RCC 7860 (cell line): Measurements from ENCODE around the gene TWIST2.

Source experiments
- DNase-seq: peaks from one replicate; pipeline ENCODE4 v3.0.0-alpha.2; 2015; ENCODE audit warnings: low spot score
- FAIRE-seq: peaks from 2 replicates; lab custom pipeline; 2012; peaks lifted over from hg19 to GRCh38; lab: Jason Lieb, UNC

The TWIST2 gene

GRCh38 chr2:238835726-238836301 is 12.1 kb upstream of the TWIST2 start:
- FAIRE-seq (no peak), DNase-seq (no peak)

- FAIRE-seq (no peak), DNase-seq (no peak)
Measured at GRCh38 chr2:238838786-238839327, 9.0 kb upstream of the TWIST2 start.

DNA sequence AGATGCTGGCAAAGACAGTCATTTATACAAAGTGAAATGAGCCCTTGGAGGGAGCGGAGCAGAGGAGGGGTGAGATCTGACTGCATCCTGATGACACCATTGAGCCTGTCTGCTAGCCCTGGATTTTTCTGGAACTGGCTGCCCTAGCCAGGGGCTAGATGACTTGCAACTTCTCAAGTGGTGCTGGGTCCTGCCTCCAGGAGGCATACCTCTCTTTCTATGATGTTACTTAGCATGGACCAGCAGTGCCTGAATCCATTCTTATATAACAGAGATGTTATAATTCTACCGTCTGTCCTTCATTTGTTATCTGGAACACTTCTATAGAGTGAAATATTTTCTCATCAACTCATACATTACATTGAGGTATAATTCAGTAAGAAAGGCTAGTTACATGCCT is 8.5 kb upstream of the TWIST2 start:
- no peak for FAIRE-seq
- no peak for DNase-seq

DNA sequence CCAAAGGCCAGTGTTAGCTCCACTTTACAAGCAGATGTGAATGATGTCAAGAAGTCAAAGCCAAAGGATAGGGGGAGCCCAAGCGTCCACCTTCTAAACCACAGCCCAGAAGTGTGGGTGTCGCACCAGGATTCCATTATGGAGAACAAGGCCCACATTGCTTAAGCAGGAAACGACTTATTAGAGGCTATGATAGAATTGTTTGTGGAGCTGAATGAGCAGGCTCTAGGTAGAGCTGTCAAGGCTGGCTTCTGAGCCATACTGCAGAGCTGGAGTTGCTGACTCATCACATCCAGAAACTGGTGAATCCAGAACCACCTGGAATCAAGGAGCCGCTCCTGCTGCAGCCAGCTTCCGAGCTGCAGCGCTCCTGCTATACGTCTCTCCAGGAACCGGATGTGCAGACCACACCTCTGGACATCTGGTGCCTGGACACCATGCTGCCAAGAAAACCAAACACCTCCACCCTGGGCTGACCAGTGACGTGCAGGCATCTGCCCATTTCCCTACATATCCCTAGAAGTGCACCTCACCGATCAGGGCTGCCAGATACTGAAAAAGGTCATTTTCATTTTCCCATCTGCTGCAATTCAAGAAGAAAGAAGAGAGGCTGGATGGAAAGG is 6.2 kb upstream of the TWIST2 start:
- no peak for FAIRE-seq
- DNase-seq, result no peak

- FAIRE-seq (no peak), DNase-seq (no peak)
Measured at GRCh38 chr2:238843476-238843875, 4.4 kb upstream of the TWIST2 start.

DNA sequence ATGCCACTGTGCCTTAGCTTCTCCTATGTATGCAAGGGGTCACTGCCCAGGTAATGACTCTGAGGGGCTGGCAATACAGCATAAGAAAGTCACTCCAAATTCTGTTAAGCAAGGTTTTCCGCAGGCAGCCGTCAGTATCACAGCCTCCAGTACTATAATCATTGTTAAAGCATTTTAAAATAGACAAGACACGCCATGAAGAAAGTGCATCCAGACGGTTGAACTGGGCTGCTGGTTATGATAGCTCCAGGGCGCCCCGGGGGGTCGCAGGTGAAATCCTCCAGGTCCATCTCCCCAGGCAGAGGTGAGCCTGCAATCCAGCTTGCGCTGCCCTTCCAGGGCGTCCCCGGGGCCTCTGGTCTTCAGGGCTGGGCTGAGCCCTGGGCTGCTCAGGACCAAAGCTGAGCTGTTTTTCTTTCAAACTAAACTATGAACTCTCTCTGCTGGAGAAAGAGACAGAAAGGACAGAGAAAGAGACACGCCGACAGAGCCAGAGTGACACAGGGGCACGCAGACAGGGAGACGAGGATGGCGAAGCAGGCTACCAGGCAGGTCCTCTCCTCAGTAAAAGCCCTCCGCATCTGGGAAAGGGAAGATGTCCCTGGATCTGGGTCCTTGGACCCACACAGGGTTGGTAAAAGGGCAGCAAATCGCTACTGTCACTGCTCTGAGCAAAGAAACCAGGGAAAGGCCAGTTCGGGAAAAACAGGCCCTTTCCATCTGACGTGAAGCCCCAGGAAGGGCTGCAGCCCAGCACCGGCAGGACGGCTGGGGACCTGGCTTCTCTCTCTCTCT is 2.1 kb upstream of the TWIST2 start:
- FAIRE-seq (no peak), DNase-seq (no peak)

- no peak for FAIRE-seq
Measured at GRCh38 chr2:238846378-238846627, 1.6 kb upstream of the TWIST2 start.

DNA sequence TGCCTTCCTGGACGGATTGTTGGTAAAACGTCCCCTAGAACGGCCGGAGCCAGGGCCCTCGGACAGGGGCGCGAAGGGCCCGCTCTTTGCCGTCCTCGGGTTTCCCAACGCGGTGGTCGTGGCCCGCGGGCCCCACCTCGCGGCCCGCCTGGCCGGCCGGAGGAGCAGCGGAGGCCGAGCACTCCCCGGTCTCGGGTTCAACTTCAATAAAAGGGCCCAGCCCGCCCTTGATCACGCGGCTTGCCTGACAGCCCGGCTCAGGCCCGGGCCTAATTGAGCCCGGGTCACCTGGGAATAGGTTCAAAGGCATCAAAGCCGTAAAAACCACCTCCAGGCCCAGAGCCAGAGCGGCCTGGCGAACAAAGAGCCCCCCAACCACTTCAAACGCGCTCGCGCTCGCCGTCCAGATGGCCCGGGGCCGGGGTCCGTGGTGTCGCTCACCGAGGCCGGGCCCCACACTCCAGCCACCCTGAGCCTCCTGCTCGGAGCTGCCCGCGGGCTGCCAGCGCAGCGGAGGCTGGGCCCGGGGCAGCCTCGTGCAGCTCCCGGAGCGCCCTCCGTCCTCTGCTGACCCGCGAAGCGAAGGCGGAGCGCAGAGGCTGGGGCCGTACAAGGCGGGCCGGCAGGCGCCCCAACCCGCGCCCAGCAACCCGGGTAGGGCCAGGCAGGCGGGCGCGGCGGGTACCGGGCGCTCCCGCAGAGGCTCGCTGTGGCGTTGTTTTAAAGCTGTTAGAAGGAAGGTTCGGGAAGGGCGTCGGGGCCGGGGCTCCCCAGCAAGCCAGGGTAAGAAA is 1.1 kb upstream of the TWIST2 start:
- DNase-seq (no peak), FAIRE-seq (no peak)

More at GRCh38 chr2:238846378-238846627, 1.6 kb upstream of the TWIST2 start:
- no peak for DNase-seq

GRCh38 chr2:238847419-238847801 is 475 bp upstream of the TWIST2 start:
- FAIRE-seq, result no peak
- no peak for DNase-seq

DNA sequence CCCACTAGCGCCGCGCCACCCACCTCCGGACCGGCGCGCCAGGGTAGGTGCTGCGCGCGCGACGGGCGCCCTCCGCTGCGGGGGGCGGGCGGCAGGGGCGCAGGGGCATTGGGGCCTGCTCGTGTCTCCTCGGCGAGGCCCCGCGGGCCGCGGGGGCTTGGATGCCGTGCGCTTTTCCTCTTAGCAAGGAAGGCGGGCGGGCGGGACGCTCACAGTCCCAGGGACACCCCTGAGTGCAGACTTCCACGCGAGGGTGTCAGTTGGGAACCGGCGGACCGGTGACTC is 748 bp downstream of the TWIST2 start:
- FAIRE-seq (no peak), DNase-seq (no peak)

- no peak for DNase-seq
Measured at GRCh38 chr2:238848976-238849853, 1.3 kb downstream of the TWIST2 start.

GRCh38 chr2:238850091-238850490 is 2.2 kb downstream of the TWIST2 start:
- FAIRE-seq (no peak), DNase-seq (no peak)

More at GRCh38 chr2:238848976-238849853, 1.3 kb downstream of the TWIST2 start:
- no peak for FAIRE-seq

GRCh38 chr2:238851026-238851425 is 3.1 kb downstream of the TWIST2 start:
- no peak for FAIRE-seq

DNA sequence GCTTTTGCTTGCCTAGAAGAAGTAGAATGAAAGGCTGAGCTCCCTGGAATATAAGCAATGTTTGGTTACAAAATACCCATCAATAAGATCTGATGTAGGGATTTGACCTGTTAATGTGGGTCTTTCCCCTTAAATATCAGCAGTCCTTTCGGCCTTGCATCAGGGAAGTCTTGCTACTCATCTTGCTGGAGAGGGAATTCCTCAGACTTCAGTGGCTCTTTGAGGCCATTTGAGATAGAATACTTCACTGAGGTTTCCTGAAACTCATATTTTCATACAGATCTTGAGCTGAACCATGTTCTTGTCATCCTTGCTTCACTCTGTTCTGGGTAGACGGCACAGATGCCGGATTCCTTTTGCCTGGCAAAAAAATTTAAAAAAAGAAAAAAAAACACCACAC is 3.9 kb downstream of the TWIST2 start:
- FAIRE-seq (no peak), DNase-seq (no peak)

More at GRCh38 chr2:238851026-238851425, 3.1 kb downstream of the TWIST2 start:
- no peak for DNase-seq

DNA sequence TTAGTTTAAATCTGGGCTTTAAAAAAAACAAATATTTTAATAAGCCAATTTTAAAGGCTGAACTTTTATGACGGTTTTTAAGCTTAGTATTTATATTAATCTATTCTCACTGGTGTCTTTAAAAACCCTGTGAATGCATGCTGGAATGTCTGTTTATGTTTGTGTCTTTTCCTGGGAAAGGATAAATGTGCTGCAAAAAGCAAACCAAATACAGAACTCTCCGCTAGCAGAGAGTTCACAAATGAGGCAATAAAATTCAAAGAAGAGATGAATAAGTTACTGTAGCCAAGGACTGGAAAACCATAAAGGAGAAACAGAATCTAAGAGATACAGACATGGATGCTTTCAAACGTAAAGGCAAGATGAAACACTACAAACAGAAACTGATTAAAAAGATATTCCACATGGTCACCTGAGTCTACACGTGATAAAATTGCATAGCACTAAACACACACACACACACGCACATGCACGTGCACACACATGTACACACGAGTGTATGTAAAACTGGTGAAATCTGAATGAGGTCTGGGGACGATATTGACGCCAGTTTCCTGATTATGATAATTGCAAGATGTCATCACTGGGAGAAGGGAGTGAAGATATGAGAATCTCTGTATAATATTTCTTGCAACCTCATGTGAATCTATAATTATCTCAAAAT is 4.5 kb downstream of the TWIST2 start:
- DNase-seq, result no peak
- no peak for FAIRE-seq

DNA sequence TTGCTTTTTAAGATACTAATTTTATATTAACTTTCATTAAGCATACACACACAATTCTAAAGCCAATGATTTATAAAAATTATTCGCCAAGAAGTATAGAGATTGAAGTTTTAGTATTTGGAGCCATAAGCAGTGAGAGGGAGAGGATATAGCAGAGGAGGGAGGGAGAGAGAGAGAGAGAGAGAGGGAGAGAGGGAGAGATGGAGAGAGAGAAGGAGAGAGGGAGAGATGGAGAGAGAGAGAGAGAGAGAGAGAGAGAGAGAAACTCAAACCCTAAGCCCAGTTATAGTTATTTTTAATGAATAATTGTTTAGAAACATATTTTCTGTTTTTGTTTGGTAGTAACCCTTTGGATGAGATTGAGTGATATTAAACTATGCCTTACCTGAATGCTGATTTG is 5.3 kb downstream of the TWIST2 start:
- no peak for FAIRE-seq
- DNase-seq, result no peak

- DNase-seq (no peak), FAIRE-seq (no peak)
Measured at GRCh38 chr2:238853721-238854120, 5.8 kb downstream of the TWIST2 start.

GRCh38 chr2:238854246-238854645 is 6.4 kb downstream of the TWIST2 start:
- DNase-seq, result no peak
- FAIRE-seq, result no peak

DNA sequence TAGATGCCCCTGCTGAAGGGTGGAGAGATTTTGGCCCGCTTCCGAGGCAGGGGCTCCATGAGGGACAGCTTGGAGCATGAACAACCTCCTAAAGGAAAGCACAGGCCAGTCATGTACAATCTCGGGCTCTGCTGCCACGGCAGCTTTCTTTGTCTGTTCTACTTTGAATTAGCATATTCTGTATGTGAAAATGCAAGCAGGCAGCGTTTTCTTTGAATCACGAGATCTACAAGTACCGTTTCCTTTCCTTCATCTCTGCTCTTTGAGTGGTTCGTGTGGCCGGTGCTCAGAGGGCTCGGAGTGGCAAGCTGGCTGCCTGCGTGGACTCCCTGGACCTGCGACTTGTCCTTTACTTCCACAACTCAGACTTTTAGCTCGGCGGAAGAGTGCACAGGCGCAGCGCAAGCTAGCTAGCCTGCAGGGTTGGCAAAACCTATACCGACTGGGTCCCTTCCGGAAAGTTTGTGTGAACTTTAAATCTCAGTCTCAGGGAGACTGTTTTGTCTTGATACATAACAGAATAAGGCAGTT is 6.9 kb downstream of the TWIST2 start:
- FAIRE-seq (no peak), DNase-seq (no peak)

- no peak for DNase-seq
- no peak for FAIRE-seq
Measured at GRCh38 chr2:238855299-238855698, 7.4 kb downstream of the TWIST2 start.
